Erythroblast (primary cell): ENCODE data around the gene C12orf56.

Source experiments
- GATA1 ChIP-seq: IDR thresholded peaks from 2 replicates; pipeline ENCODE4 v1.6.1; 2011; ENCODE audit warnings: low read depth, mild to moderate bottlenecking, control low read depth, low read length, moderate library complexity
- POLR2A ChIP-seq: IDR thresholded peaks from 2 replicates; pipeline ENCODE4 v1.6.1; 2011; ENCODE audit warnings: mild to moderate bottlenecking, low read length

DNA sequence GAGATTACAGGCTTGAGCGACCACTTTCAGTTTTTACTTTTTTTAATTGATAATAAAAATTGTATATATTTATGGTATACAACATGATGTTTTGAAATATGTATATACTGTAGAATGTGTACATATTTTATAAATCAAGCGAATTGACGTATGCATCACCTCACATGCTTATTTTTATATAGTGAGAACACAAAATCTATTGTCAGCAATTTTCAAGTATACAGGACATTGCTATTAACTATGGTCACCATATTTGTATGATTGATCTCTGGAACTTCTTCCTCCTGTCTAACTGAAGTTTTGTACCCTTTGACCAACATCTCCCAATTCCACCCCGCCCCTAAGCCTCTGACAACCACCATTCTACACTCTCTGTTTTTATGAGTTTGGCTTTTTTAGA lies 112.1 kb downstream of the C12orf56 start:
- no peak for TF ChIP-seq POLR2A
- TF ChIP-seq GATA1, result no peak
